ENCODE results near the gene SIRPB1. TPM values are rescaled to one million over a fixed set of nuclear protein-coding genes. Genes with fewer than 3 reads are reported as not detected.
A peak's percentile ranks its signal among the peaks of the same experiment; 100 is the strongest.

SIRPB1 gene
- total RNA-seq, 4 donors from 2014 or later, result under 0.01 to 4.0 (median 3.1) TPM

DNA sequence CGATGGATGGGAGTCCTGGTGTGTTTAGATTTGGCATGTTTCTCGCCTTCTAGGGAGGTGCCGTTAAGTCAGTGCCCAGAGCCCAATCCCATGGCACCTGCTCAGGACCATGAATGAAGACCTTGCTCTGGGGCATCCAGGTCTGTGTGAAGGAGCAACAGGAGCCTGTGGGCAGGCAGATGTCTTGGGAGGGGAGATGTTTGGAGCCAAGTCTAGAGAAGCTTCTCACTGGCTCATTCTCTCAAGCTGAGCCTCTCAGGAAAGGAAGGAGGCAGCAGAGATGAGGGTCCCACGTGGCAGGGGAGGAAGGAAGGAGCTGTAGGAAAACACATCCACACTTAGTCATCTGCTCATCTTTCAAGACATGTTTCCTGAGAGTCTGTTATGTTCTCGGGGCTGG is 9.5 kb upstream of the SIRPB1 start:
- Histone ChIP-seq H3K4me1 (no peaks in the 10 kb centered on the region), H3K36me3 (no peaks in the 10 kb centered on the region), H3K27me3 (peaks cover 0 to 9% (median 0%) of the 10 kb centered on the region in 4 donors), H3K27ac (replicated peaks in 1 of 4) (no peak overlapping the region), H3K4me3 (no peak overlapping the region), H3K9me3 (no peaks in the 10 kb centered on the region)
- intact Hi-C loops (cut with DNase I), result no loop called here
- DNase-seq (ENCODE audit: extremely low spot score), result peak; percentile 88
- no peak for TF ChIP-seq POLR2AphosphoS5 (IDR thresholded peaks at IDR 0.05)
- TF ChIP-seq POLR2A (IDR thresholded peaks at IDR 0.05; ENCODE audit: low read depth), result no peak
- TF ChIP-seq, protein P1, sequence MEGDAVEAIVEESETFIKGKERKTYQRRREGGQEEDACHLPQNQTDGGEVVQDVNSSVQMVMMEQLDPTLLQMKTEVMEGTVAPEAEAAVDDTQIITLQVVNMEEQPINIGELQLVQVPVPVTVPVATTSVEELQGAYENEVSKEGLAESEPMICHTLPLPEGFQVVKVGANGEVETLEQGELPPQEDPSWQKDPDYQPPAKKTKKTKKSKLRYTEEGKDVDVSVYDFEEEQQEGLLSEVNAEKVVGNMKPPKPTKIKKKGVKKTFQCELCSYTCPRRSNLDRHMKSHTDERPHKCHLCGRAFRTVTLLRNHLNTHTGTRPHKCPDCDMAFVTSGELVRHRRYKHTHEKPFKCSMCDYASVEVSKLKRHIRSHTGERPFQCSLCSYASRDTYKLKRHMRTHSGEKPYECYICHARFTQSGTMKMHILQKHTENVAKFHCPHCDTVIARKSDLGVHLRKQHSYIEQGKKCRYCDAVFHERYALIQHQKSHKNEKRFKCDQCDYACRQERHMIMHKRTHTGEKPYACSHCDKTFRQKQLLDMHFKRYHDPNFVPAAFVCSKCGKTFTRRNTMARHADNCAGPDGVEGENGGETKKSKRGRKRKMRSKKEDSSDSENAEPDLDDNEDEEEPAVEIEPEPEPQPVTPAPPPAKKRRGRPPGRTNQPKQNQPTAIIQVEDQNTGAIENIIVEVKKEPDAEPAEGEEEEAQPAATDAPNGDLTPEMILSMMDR (IDR thresholded peaks at IDR 0.05), result no peak
- TF ChIP-seq EP300 (IDR thresholded peaks at IDR 0.05), result no peak
- 65% methylated on average over 5 of the region's 5 CpGs for WGBS

DNA sequence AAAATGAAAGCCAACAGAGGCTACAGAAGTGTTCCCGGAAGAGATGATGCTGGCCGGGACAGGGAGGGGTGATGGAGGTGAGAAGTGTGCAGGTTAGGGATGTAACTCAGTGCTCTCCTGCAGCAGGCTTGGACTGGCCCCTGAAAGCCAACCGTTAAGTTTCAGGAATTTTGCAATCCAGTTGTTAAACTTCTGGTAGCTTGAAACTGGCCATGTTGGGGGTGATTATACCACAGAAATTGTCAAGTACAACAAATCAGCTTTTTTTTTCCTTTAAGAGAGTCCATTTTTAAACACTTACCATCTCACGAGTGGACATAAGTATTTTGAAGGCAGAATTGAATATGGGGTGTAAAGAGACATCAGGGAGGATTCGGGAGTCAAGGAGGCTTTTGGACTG is 8.8 kb upstream of the SIRPB1 start:
- Histone ChIP-seq H3K4me3 (no peak overlapping the region), H3K27me3 (peaks cover 0 to 9% (median 0%) of the 10 kb centered on the region in 4 donors), H3K36me3 (no peaks in the 10 kb centered on the region), H3K27ac (replicated peaks in 1 of 4) (no peak overlapping the region), H3K4me1 (no peaks in the 10 kb centered on the region), H3K9me3 (no peaks in the 10 kb centered on the region)
- 68% methylated on average over 5 of the region's 5 CpGs for WGBS
- intact Hi-C loops (cut with DNase I), result no loop called here
- peak; percentile 39 for DNase-seq (ENCODE audit: extremely low spot score)
- TF ChIP-seq POLR2AphosphoS5 (IDR thresholded peaks at IDR 0.05) (no peak), POLR2A (IDR thresholded peaks at IDR 0.05; ENCODE audit: low read depth) (no peak), EP300 (IDR thresholded peaks at IDR 0.05) (no peak)
- TF ChIP-seq, protein P1 (IDR thresholded peaks at IDR 0.05), result no peak

DNA sequence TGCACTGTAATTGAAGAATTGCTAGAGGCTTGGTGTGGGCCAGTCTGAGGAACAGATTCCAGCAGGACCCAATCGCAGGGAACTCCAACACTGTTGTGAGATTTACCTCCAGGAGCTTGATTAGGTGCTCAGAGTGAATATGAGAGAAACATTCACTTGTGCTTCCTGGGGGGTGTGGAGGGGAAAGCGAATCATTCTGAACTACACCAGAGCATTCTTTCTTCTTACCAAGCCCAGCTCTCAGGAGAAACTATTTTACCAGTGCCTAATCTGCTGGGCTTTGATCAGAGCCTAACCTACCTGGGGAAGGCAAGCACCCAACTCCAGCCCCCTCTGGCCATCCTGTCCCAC is 7.4 kb upstream of the SIRPB1 start:
- Histone ChIP-seq H3K36me3 (no peaks in the 10 kb centered on the region), H3K27ac (replicated peaks in 1 of 4) (no peak overlapping the region), H3K4me3 (no peak overlapping the region), H3K4me1 (no peaks in the 10 kb centered on the region), H3K9me3 (no peaks in the 10 kb centered on the region), H3K27me3 (peaks cover 0 to 9% (median 0%) of the 10 kb centered on the region in 4 donors)
- TF ChIP-seq, protein P1 (IDR thresholded peaks at IDR 0.05), result no peak
- TF ChIP-seq POLR2A (IDR thresholded peaks at IDR 0.05; ENCODE audit: low read depth) (no peak), POLR2AphosphoS5 (IDR thresholded peaks at IDR 0.05) (no peak), EP300 (IDR thresholded peaks at IDR 0.05) (no peak)
- intact Hi-C loops (cut with DNase I), result no loop called here
- 80% methylated on average over 2 of the region's 2 CpGs for WGBS
- DNase-seq (ENCODE audit: extremely low spot score), result no peak

DNA sequence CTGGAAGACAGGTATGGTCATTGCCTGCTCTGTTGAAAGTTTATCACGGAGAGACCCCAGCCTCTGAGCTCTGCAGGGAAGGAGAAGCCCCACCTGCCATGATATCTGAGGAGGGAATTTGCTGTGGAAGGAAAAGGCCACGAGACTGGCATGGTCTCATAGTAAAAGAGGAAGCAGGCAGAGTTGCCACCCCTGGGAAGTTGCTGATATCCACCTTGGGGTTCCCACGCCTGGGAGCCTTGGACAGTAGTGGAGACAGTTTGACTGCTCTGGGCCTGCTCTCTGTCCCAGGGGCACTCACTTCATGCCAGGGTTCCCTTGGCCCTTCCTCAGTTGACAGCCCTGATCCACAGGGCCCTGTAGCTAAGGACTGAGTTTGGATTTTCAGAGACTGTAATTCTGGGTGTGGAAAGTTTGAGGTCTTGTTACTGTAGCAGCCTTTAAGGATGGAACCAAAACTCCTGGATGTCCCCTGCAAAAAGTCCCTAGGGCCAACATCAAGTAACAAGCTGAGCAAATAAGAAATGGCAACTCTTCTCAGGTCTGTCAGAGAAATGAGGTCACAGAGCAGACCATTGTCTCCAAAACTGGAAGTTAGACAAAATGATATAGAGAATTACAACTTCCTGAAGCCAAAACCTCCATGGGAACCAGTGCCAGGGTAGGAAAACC is 6.9 kb upstream of the SIRPB1 start:
- WGBS, result 58% methylated on average over 3 of the region's 3 CpGs
- H3K4me1 ChIP-seq, result no peaks in the 10 kb centered on the region
- intact Hi-C loops (cut with DNase I), result no loop called here
- DNase-seq (ENCODE audit: extremely low spot score), result peak; percentile 90
- H3K27me3 ChIP-seq, result peaks cover 0 to 9% (median 0%) of the 10 kb centered on the region in 4 donors
- H3K4me3 ChIP-seq, result no peak overlapping the region
- no peaks in the 10 kb centered on the region for H3K36me3 ChIP-seq
- no peaks in the 10 kb centered on the region for H3K9me3 ChIP-seq
- no peak for TF ChIP-seq POLR2AphosphoS5 (IDR thresholded peaks at IDR 0.05)
- no peak for TF ChIP-seq EP300 (IDR thresholded peaks at IDR 0.05)
- no peak for TF ChIP-seq POLR2A (IDR thresholded peaks at IDR 0.05; ENCODE audit: low read depth)
- TF ChIP-seq, protein P1 (IDR thresholded peaks at IDR 0.05), result no peak
- H3K27ac ChIP-seq (replicated peaks in 1 of 4), result no peak overlapping the region

All from esophagus muscularis mucosa (tissue), 4 donors.